Colonic mucosa (tissue), 4 donors: ENCODE data around the gene ZNF213. TPM values are rescaled to one million over a fixed set of nuclear protein-coding genes. Genes with fewer than 3 reads are reported as not detected.

Experiments
- DNase-seq: peaks from one replicate; pipeline ENCODE4 v3.0.0-alpha.2; 2020
- H3K27ac ChIP-seq: fragments of 200-600 bp; one replicate; pipeline ENCODE4 v1.8.0; 2021
- H3K27me3 ChIP-seq: fragments of 200-600 bp; one replicate; pipeline ENCODE4 v1.8.0; 2021
- H3K36me3 ChIP-seq: fragments of 200-600 bp; one replicate; pipeline ENCODE4 v1.8.0; 2021
- H3K4me1 ChIP-seq: fragments of 200-600 bp; one replicate; pipeline ENCODE4 v1.8.0; 2021; ENCODE audit warnings: mild to moderate bottlenecking
- H3K4me3 ChIP-seq: fragments of 200-600 bp; one replicate; pipeline ENCODE4 v1.8.0; 2021
- H3K9ac ChIP-seq, 2 donors: one replicate each; pipeline ENCODE4 v1.7.0; 2013; ENCODE audit warnings: control low read depth in 2 of 2, low read depth in 2 of 2, low read length in 2 of 2
- H3K9me3 ChIP-seq: fragments of 200-600 bp; one replicate; pipeline ENCODE4 v1.8.0; 2021
- intact Hi-C: fragments of 100-400 bp; cut with DNase I; formaldehyde crosslinking; loops from one replicate; pipeline ENCODE4 v1.14.1; 2022
- total RNA-seq, 2 donors: library from RNA; stranded (reverse); fragmentation: NEBNext Ultra II Directional in 1 of 2; extraction: Animal tissue kit (Norgen Biotek cat#: 25700) in 1 of 2; gene quantifications; one replicate each; pipeline ENCODE4 v1.2.1, GENCODE V29; 2021
- TF ChIP-seq, protein P1 (sequence below): fragments of 200-600 bp; IDR thresholded peaks from one replicate; pipeline ENCODE4 v1.8.0; 2022; ENCODE audit warnings: antibody characterized with exemption, mild to moderate bottlenecking
- donor health status: healthy.
- donor health status: DM: no; HTN: no; CAD: no.
- donor health status: DM: no; HTN: no; CAD: no.

Gene ZNF213
- total RNA-seq, 2 donors from 2014 or later, result 12.4 to 20.4 TPM

DNA sequence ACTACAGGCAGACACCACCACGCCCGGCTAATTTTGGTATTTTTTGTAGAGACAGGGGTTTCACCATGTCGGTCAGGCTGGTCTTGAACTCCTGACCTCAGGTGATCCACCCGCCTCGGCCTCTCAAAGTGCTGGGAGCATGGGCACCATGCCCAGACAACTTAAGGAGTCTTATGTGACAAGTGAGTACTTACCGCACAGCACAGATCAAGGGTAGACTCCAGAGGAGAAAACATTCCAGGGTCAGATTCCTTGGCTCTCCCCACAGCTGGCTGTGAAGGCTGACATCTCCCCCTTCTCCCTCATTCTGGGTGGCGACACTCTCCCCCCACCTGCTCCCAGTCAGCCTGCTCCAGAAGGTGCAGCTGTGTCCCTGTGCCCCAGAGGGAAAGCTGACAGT, 46.4 kb upstream of the ZNF213 start:
- Histone ChIP-seq H3K4me3 (no peak overlapping the region), H3K9ac (no peak overlapping the region), H3K36me3 (no peaks in the 10 kb centered on the region), H3K4me1 (no peaks in the 10 kb centered on the region), H3K9me3 (no peaks in the 10 kb centered on the region), H3K27me3 (no peaks in the 10 kb centered on the region), H3K27ac (no peak overlapping the region)
- intact Hi-C loops, result no loop called here
- no peak for DNase-seq
- TF ChIP-seq, protein P1, sequence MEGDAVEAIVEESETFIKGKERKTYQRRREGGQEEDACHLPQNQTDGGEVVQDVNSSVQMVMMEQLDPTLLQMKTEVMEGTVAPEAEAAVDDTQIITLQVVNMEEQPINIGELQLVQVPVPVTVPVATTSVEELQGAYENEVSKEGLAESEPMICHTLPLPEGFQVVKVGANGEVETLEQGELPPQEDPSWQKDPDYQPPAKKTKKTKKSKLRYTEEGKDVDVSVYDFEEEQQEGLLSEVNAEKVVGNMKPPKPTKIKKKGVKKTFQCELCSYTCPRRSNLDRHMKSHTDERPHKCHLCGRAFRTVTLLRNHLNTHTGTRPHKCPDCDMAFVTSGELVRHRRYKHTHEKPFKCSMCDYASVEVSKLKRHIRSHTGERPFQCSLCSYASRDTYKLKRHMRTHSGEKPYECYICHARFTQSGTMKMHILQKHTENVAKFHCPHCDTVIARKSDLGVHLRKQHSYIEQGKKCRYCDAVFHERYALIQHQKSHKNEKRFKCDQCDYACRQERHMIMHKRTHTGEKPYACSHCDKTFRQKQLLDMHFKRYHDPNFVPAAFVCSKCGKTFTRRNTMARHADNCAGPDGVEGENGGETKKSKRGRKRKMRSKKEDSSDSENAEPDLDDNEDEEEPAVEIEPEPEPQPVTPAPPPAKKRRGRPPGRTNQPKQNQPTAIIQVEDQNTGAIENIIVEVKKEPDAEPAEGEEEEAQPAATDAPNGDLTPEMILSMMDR, result no peak

DNA sequence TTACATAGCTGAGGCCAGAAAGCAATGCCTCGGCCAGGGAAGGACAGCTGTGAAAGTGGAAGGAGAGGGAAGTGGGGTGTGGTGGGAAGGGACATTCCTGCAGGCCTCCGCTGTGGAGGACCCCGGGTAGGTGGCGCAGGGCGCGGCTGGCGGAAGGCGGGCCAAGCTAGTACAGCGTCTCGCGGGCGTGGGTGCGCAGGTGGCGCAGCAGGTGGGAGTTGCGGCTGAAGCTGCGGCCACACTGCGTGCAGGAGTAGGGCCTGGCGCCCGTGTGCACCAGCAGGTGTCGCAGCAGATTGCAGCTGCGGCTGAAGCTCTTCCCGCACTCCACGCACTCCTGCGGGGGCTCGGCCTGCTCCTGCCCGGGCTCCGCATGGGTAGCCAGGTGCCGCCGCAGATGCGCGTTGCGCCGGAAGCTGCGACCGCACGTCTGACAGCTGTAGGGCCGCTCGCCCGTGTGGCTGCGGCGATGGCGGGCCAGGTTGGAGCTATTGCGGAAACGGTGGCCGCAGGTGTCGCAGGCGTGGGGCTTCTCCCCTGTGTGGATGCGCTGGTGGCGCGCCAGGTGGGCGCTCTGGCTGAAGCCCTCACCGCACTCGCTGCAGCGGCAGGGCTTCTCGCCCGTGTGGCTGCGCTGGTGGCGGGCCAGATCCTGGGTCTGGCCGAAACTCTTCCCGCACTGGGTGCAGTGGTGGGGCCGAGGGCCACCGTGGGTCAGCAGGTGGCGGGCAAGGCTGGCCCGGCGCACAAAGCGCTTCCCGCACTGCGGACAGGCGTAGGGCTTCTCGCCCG, 45.7 kb upstream of the ZNF213 start:
- Histone ChIP-seq H3K27ac (no peak overlapping the region), H3K4me1 (no peaks in the 10 kb centered on the region), H3K27me3 (no peaks in the 10 kb centered on the region), H3K4me3 (no peak overlapping the region), H3K36me3 (no peaks in the 10 kb centered on the region), H3K9ac (no peak overlapping the region), H3K9me3 (no peaks in the 10 kb centered on the region)
- intact Hi-C loops, result no loop called here
- DNase-seq, result no peak
- TF ChIP-seq, protein P1, result no peak

DNA sequence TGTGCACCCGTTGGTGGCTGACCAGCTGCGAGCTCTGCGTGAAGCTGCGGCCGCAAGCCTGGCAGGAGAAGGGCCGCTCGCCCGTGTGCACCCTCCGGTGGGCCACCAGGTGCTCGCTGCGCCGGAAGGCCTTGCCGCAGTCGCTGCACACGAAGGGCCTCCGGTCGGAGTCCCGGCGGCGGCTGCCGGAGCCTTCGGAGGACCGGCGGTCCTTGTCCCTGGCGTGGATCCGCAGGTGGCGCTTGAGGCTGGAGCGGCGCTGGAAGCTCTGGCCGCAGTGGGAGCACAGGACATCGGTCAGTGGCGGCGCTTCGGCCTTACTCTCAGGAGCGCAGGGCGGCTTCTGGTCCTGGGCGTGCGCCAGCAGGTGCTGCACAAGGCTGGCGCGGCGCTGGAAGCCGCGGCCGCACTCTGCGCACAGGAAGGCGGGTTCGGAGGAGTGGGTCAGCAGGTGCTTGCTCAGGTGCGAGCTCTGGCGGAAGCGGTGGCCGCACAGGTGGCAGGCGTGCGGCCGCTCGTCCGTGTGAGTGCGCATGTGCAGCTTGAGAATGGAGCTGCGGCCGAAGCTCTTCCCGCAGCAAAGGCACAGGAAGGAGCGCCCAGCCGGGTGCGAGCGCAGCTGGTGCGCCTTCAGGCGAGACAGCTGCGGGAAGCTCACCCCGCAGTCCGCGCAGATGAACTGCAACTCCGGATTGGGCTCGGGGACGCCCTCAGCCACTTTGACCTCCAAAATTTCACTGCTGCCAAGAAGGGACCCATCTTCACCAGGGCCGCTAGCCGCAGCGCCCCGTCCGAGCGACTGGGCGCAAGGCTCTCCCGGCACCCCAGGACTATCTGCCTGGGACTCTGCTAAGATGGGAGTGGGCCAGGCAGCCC, 44.9 kb upstream of the ZNF213 start:
- Histone ChIP-seq H3K36me3 (no peaks in the 10 kb centered on the region), H3K9ac (no peak overlapping the region), H3K27me3 (no peaks in the 10 kb centered on the region), H3K27ac (no peak overlapping the region), H3K4me1 (no peaks in the 10 kb centered on the region), H3K4me3 (no peak overlapping the region), H3K9me3 (no peaks in the 10 kb centered on the region)
- intact Hi-C loops, result no loop called here
- TF ChIP-seq, protein P1, result no peak
- no peak for DNase-seq

DNA sequence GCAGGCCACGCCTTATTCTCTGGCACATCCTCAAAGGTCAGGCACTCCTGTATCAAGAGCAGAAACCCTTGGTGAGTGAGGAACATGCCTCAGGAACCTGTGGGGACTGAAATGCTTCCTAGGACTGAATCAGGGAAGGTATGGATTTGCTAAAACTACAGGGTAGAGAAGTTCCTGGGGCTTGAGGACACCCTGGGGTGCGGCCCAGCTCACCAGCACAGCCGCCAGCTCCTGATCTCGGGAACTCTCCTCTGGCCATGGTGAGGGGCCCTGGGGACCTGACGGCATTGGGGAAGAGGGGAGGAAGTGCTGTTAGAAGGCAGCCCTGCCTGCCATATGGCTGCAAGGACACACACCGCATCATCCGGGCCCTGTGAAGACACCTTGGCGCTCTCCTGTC, 43.3 kb upstream of the ZNF213 start:
- H3K36me3 ChIP-seq, result no peaks in the 10 kb centered on the region
- H3K27me3 ChIP-seq, result no peaks in the 10 kb centered on the region
- no peak for DNase-seq
- TF ChIP-seq, protein P1, result no peak
- intact Hi-C loops, result no loop called here
- no peaks in the 10 kb centered on the region for H3K4me1 ChIP-seq
- no peak overlapping the region for H3K27ac ChIP-seq
- no peaks in the 10 kb centered on the region for H3K9me3 ChIP-seq
- H3K4me3 ChIP-seq, result no peak overlapping the region
- no peak overlapping the region for H3K9ac ChIP-seq

DNA sequence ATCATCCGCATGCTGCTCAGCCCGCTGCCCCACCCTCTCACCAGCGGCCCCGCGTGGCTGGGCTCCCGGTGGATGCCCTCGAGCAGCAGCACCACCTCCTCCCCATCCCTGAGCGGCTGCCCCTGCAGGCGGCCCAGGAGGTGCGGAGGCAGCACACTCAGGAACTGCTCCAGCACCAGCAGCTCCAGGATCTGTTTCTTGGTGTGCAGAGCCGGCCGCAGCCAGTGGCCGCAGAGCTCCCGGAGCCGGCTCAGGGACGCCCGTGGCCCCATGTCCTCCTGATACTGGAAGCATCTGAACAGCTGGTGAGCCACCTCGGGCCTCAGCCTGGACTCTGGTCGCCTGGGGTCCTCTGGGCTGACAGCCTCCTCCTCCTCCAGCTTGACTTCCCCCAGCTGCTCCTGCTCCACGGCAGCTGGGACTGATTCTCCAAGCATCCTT, 42.3 kb upstream of the ZNF213 start:
- Histone ChIP-seq H3K27me3 (no peaks in the 10 kb centered on the region), H3K27ac (no peak overlapping the region), H3K9me3 (no peaks in the 10 kb centered on the region), H3K36me3 (no peaks in the 10 kb centered on the region), H3K9ac (no peak overlapping the region), H3K4me1 (no peaks in the 10 kb centered on the region), H3K4me3 (no peak overlapping the region)
- intact Hi-C loops, result no loop called here
- no peak for DNase-seq
- TF ChIP-seq, protein P1, result no peak
